Tibial nerve (tissue), 4 donors: ENCODE results near the gene NALCN. TPM values are rescaled to one million over a fixed set of nuclear protein-coding genes. Genes with fewer than 3 reads are reported as not detected.

ENCODE experiments used
- DNase-seq, 2 donors: peaks; one replicate each; pipeline ENCODE4 v3.0.0-alpha.2; 2019; ENCODE audit warnings: low spot score in 2 of 2
- H3K27ac ChIP-seq, 4 donors: fragments of 200-600 bp; sonication (generic) in 3 of 4; one replicate each; pipeline ENCODE4 v1.5.1; 2017 to 2019; ENCODE audit warnings: mild to moderate bottlenecking in 1 of 4
- H3K27me3 ChIP-seq, 2 donors: fragments of 200-600 bp; sonication (generic) in 1 of 2; one replicate each; pipeline versions ENCODE4 v1.5.1 to v1.6.0; 2017 to 2019
- H3K36me3 ChIP-seq, 3 donors: fragments of 200-600 bp; sonication (generic); one replicate each; pipeline ENCODE4 v1.5.1; 2018 to 2019
- H3K4me1 ChIP-seq, 4 donors: fragments of 200-600 bp; sonication (generic) in 3 of 4; one replicate each; pipeline ENCODE4 v1.5.1; 2017 to 2019
- H3K4me3 ChIP-seq, 4 donors: fragments of 200-600 bp; sonication (generic) in 3 of 4; one replicate each; pipeline ENCODE4 v1.5.1; 2017 to 2019; ENCODE audit warnings: mild to moderate bottlenecking in 1 of 4, moderate library complexity in 1 of 4
- H3K9me3 ChIP-seq, 4 donors: fragments of 200-600 bp; sonication (generic) in 3 of 4; one replicate each; pipeline ENCODE4 v1.5.1; 2017 to 2019
- CTCF ChIP-seq, 5 experiments: fragments of 200-600 bp in 3 of 5; fragments of 450-650 bp in 2 of 5; sonication (generic) in 3 of 5; IDR thresholded peaks; one replicate each; pipeline ENCODE4 v1.5.1; 2016 to 2019; ENCODE audit warnings: antibody characterized with exemption in 5 of 5, mild to moderate bottlenecking in 3 of 5, moderate library complexity in 2 of 5
- EP300 ChIP-seq, 2 donors: sonication (generic); formaldehyde crosslinking; IDR thresholded peaks; one replicate each; pipeline ENCODE4 v1.6.1; 2017; ENCODE audit warnings: antibody characterized with exemption in 2 of 2, mild to moderate bottlenecking in 1 of 2
- POLR2A ChIP-seq, 2 donors: fragments of 450-650 bp; IDR thresholded peaks; one replicate each; pipeline ENCODE4 v1.6.1; 2017; ENCODE audit warnings: antibody characterized with exemption in 2 of 2, mild to moderate bottlenecking in 2 of 2, moderate library complexity in 2 of 2
- WGBS, 2 donors: methylation state at CpG; one replicate each; pipeline ENCODE4 v1.1.5; 2018; 5-methylcytosine and 5-hydroxymethylcytosine counted together
- total RNA-seq, 4 donors: library from RNA; depleted of rRNA; stranded (reverse); fragments of >200 nt; gene quantifications; one replicate each; pipeline ENCODE4 v1.1.0, GENCODE V29; 2016

Gene NALCN
- total RNA-seq, 4 donors from 2014 or later, result 6.0 to 11.8 (median 8.7) TPM

- 83 to 95% methylated on average over 4 of the region's 4 CpGs for WGBS, 2 donors
Measured at GRCh38 chr13:101209206-101209893, 207.0 kb downstream of the NALCN start.

GRCh38 chr13:101205408-101205807 is 210.9 kb downstream of the NALCN start:
- DNase-seq, result no peak
- no peak for TF ChIP-seq CTCF (IDR thresholded peaks at IDR 0.05)
- TF ChIP-seq EP300 (IDR thresholded peaks at IDR 0.05), result no peak
- TF ChIP-seq POLR2A (IDR thresholded peaks at IDR 0.05), result no peak
- Histone ChIP-seq H3K36me3 (no peaks in the 10 kb centered on the region), H3K27me3 (no peaks in the 10 kb centered on the region), H3K9me3 (no peaks in the 10 kb centered on the region), H3K4me1 (no peaks in the 10 kb centered on the region), H3K4me3 (no peak overlapping the region), H3K27ac (no peak overlapping the region)
- 81 to 83% methylated on average over 2 of the region's 2 CpGs for WGBS, 2 donors

More at GRCh38 chr13:101209206-101209893, 207.0 kb downstream of the NALCN start:
- DNase-seq, result no peak
- Histone ChIP-seq H3K27ac (no peak overlapping the region), H3K4me1 (no peaks in the 10 kb centered on the region), H3K27me3 (no peaks in the 10 kb centered on the region), H3K9me3 (no peaks in the 10 kb centered on the region), H3K36me3 (no peaks in the 10 kb centered on the region), H3K4me3 (no peak overlapping the region)
- TF ChIP-seq POLR2A (IDR thresholded peaks at IDR 0.05) (no peak), CTCF (IDR thresholded peaks at IDR 0.05) (no peak), EP300 (IDR thresholded peaks at IDR 0.05) (no peak)

- Histone ChIP-seq H3K36me3 (no peaks in the 10 kb centered on the region), H3K4me3 (no peak overlapping the region), H3K27me3 (no peaks in the 10 kb centered on the region), H3K27ac (no peak overlapping the region), H3K9me3 (no peaks in the 10 kb centered on the region), H3K4me1 (no peaks in the 10 kb centered on the region)
- DNase-seq, result no peak
- no peak for TF ChIP-seq POLR2A (IDR thresholded peaks at IDR 0.05)
- TF ChIP-seq CTCF (IDR thresholded peaks at IDR 0.05), result no peak
- no peak for TF ChIP-seq EP300 (IDR thresholded peaks at IDR 0.05)
- 35 to 53% methylated on average over 1 of the region's 1 CpG for WGBS, 2 donors
Measured at GRCh38 chr13:101204270-101205020, 211.9 kb downstream of the NALCN start.

GRCh38 chr13:101202590-101202989 is 213.7 kb downstream of the NALCN start:
- DNase-seq, result no peak
- Histone ChIP-seq H3K4me3 (no peak overlapping the region), H3K27ac (no peak overlapping the region), H3K36me3 (no peaks in the 10 kb centered on the region), H3K4me1 (no peaks in the 10 kb centered on the region), H3K27me3 (no peaks in the 10 kb centered on the region), H3K9me3 (no peaks in the 10 kb centered on the region)
- no peak for TF ChIP-seq POLR2A (IDR thresholded peaks at IDR 0.05)
- no peak for TF ChIP-seq CTCF (IDR thresholded peaks at IDR 0.05)
- TF ChIP-seq EP300 (IDR thresholded peaks at IDR 0.05), result no peak
- 62 to 68% methylated on average over 6 of the region's 6 CpGs for WGBS, 2 donors

- Histone ChIP-seq H3K4me1 (no peaks in the 10 kb centered on the region), H3K27me3 (no peaks in the 10 kb centered on the region), H3K9me3 (no peaks in the 10 kb centered on the region), H3K4me3 (no peak overlapping the region), H3K27ac (no peak overlapping the region), H3K36me3 (no peaks in the 10 kb centered on the region)
- WGBS, 2 donors, result 57 to 68% methylated on average over 3 of the region's 3 CpGs
- DNase-seq, result no peak
- TF ChIP-seq CTCF (IDR thresholded peaks at IDR 0.05) (no peak), POLR2A (IDR thresholded peaks at IDR 0.05) (no peak), EP300 (IDR thresholded peaks at IDR 0.05) (no peak)
Measured at GRCh38 chr13:101190976-101191375, 225.3 kb downstream of the NALCN start.
